Tibial nerve (tissue), 4 donors: ENCODE data around the gene L1CAM. TPM values are rescaled to one million over a fixed set of nuclear protein-coding genes. Genes with fewer than 3 reads are reported as not detected.
A peak's percentile ranks its signal among the peaks of the same experiment; 100 is the strongest.

Source experiments
- DNase-seq, 2 donors: peaks; one replicate each; pipeline ENCODE4 v3.0.0-alpha.2; 2019; ENCODE audit warnings: low spot score in 2 of 2
- H3K27ac ChIP-seq, 4 donors: fragments of 200-600 bp; sonication (generic) in 3 of 4; one replicate each; pipeline ENCODE4 v1.5.1; 2017 to 2019; ENCODE audit warnings: mild to moderate bottlenecking in 1 of 4
- H3K27me3 ChIP-seq, 2 donors: fragments of 200-600 bp; sonication (generic) in 1 of 2; one replicate each; pipeline versions ENCODE4 v1.5.1 to v1.6.0; 2017 to 2019
- H3K36me3 ChIP-seq, 3 donors: fragments of 200-600 bp; sonication (generic); one replicate each; pipeline ENCODE4 v1.5.1; 2018 to 2019
- H3K4me1 ChIP-seq, 4 donors: fragments of 200-600 bp; sonication (generic) in 3 of 4; one replicate each; pipeline ENCODE4 v1.5.1; 2017 to 2019
- H3K4me3 ChIP-seq, 4 donors: fragments of 200-600 bp; sonication (generic) in 3 of 4; one replicate each; pipeline ENCODE4 v1.5.1; 2017 to 2019; ENCODE audit warnings: mild to moderate bottlenecking in 1 of 4, moderate library complexity in 1 of 4
- H3K9me3 ChIP-seq, 4 donors: fragments of 200-600 bp; sonication (generic) in 3 of 4; one replicate each; pipeline ENCODE4 v1.5.1; 2017 to 2019
- CTCF ChIP-seq, 5 experiments: fragments of 200-600 bp in 3 of 5; fragments of 450-650 bp in 2 of 5; sonication (generic) in 3 of 5; IDR thresholded peaks; one replicate each; pipeline ENCODE4 v1.5.1; 2016 to 2019; ENCODE audit warnings: antibody characterized with exemption in 5 of 5, mild to moderate bottlenecking in 3 of 5, moderate library complexity in 2 of 5
- EP300 ChIP-seq, 2 donors: sonication (generic); formaldehyde crosslinking; IDR thresholded peaks; one replicate each; pipeline ENCODE4 v1.6.1; 2017; ENCODE audit warnings: antibody characterized with exemption in 2 of 2, mild to moderate bottlenecking in 1 of 2
- POLR2A ChIP-seq, 2 donors: fragments of 450-650 bp; IDR thresholded peaks; one replicate each; pipeline ENCODE4 v1.6.1; 2017; ENCODE audit warnings: antibody characterized with exemption in 2 of 2, mild to moderate bottlenecking in 2 of 2, moderate library complexity in 2 of 2
- WGBS, 2 donors: methylation state at CpG; one replicate each; pipeline ENCODE4 v1.1.5; 2018; 5-methylcytosine and 5-hydroxymethylcytosine counted together
- total RNA-seq, 4 donors: library from RNA; depleted of rRNA; stranded (reverse); fragments of >200 nt; gene quantifications; one replicate each; pipeline ENCODE4 v1.1.0, GENCODE V29; 2016

Gene L1CAM
- total RNA-seq, 4 donors from 2014 or later = 23.7 to 53.7 (median 46.3) TPM

- peak overlapping the region in 2 of 4 donors; percentile 60 to 80 for H3K27ac ChIP-seq
- no peak for DNase-seq
- peak overlapping the region; percentile 9 to 49 (median 24) for H3K4me3 ChIP-seq
- peaks cover 0 to 81% of the 10 kb centered on the region in 2 donors for H3K27me3 ChIP-seq
- TF ChIP-seq EP300 (IDR thresholded peaks at IDR 0.05) (no peak), CTCF (IDR thresholded peaks at IDR 0.05) (no peak), POLR2A (IDR thresholded peaks at IDR 0.05) (no peak)
- 6 to 22% methylated on average over 3 to 31 of the region's 32 CpGs for WGBS, 2 donors
- H3K9me3 ChIP-seq = no peaks in the 10 kb centered on the region
- no peaks in the 10 kb centered on the region for H3K36me3 ChIP-seq
- H3K4me1 ChIP-seq = peaks cover 0 to 10% (median 3%) of the 10 kb centered on the region in 4 donors
These were observed 675 bp downstream of the L1CAM start for GRCh38 chrX:153885208-153885787.

- no peaks in the 10 kb centered on the region for H3K36me3 ChIP-seq
- peak overlapping the region in 2 of 4 donors; percentile 60 to 80 for H3K27ac ChIP-seq
- no peak for DNase-seq
- peaks cover 0 to 10% (median 3%) of the 10 kb centered on the region in 4 donors for H3K4me1 ChIP-seq
- TF ChIP-seq EP300 (IDR thresholded peaks at IDR 0.05) = no peak
- no peak for TF ChIP-seq CTCF (IDR thresholded peaks at IDR 0.05)
- peaks cover 0 to 85% of the 10 kb centered on the region in 2 donors for H3K27me3 ChIP-seq
- H3K4me3 ChIP-seq = peak overlapping the region in 3 of 4 donors; percentile 9 to 49 (median 24)
- H3K9me3 ChIP-seq = no peaks in the 10 kb centered on the region
- WGBS, 2 donors = 0 to 59% methylated on average over 1 to 6 of the region's 6 CpGs
These were observed 1.4 kb downstream of the L1CAM start for GRCh38 chrX:153884590-153884989.

GRCh38 chrX:153884136-153884535 is 1.8 kb downstream of the L1CAM start:
- Histone ChIP-seq H3K27ac (peak overlapping the region in 1 of 4 donors; percentile 80), H3K36me3 (no peaks in the 10 kb centered on the region), H3K27me3 (peaks cover 0 to 90% of the 10 kb centered on the region in 2 donors), H3K4me1 (peaks cover 0 to 10% (median 5%) of the 10 kb centered on the region in 4 donors), H3K9me3 (no peaks in the 10 kb centered on the region), H3K4me3 (peak overlapping the region in 1 of 4 donors; percentile 49)
- WGBS, 2 donors = 44 to 58% methylated on average over 13 of the region's 13 CpGs
- no peak for DNase-seq
- TF ChIP-seq EP300 (IDR thresholded peaks at IDR 0.05) = no peak
- no peak for TF ChIP-seq POLR2A (IDR thresholded peaks at IDR 0.05)
- no peak for TF ChIP-seq CTCF (IDR thresholded peaks at IDR 0.05)

GRCh38 chrX:153883163-153883843 is 2.7 kb downstream of the L1CAM start:
- peak overlapping the region in 1 of 4 donors; percentile 49 for H3K4me3 ChIP-seq
- peaks cover 0 to 92% of the 10 kb centered on the region in 2 donors for H3K27me3 ChIP-seq
- H3K36me3 ChIP-seq = no peaks in the 10 kb centered on the region
- DNase-seq = no peak
- H3K4me1 ChIP-seq = peaks cover 0 to 13% (median 5%) of the 10 kb centered on the region in 4 donors
- H3K27ac ChIP-seq = peak overlapping the region in 2 of 4 donors; percentile 36 to 80
- no peaks in the 10 kb centered on the region for H3K9me3 ChIP-seq
- no peak for TF ChIP-seq POLR2A (IDR thresholded peaks at IDR 0.05)
- TF ChIP-seq CTCF (IDR thresholded peaks at IDR 0.05) = no peak
- no peak for TF ChIP-seq EP300 (IDR thresholded peaks at IDR 0.05)
- WGBS, 2 donors = 61 to 68% methylated on average over 7 to 11 of the region's 13 CpGs

- DNase-seq = no peak
- peaks cover 0 to 94% of the 10 kb centered on the region in 2 donors for H3K27me3 ChIP-seq
- TF ChIP-seq EP300 (IDR thresholded peaks at IDR 0.05) (no peak), POLR2A (IDR thresholded peaks at IDR 0.05) (no peak), CTCF (IDR thresholded peaks at IDR 0.05) (no peak)
These were observed 3.4 kb downstream of the L1CAM start for GRCh38 chrX:153882557-153882956.

More at GRCh38 chrX:153882557-153882956, 3.4 kb downstream of the L1CAM start:
- peak overlapping the region in 2 of 4 donors; percentile 36 to 80 for H3K27ac ChIP-seq
- H3K4me1 ChIP-seq = peaks cover 0 to 13% (median 5%) of the 10 kb centered on the region in 4 donors
- H3K4me3 ChIP-seq = no peak overlapping the region
- H3K9me3 ChIP-seq = no peaks in the 10 kb centered on the region
- no peaks in the 10 kb centered on the region for H3K36me3 ChIP-seq
- 20 to 40% methylated on average over 1 to 7 of the region's 7 CpGs for WGBS, 2 donors
